OCI-LY7 (cell line): ENCODE data around the gene GALNT9.

Experiments used
- EZH2phosphoT487 ChIP-seq: fragments of 200-600 bp; sonication (generic); IDR thresholded peaks from 2 replicates; pipeline ENCODE4 v1.6.1; 2018; ENCODE audit warnings: low read depth, borderline replicate concordance, mild to moderate bottlenecking, mixed run types, antibody characterized with exemption, low read length, moderate library complexity, mixed read lengths
- TF ChIP-seq, protein P1 (sequence below): fragments of 200-600 bp; sonication (generic); conservative IDR thresholded peaks from 2 replicates; pipeline ENCODE4 v1.5.1; 2014; ENCODE audit warnings: mild to moderate bottlenecking, antibody characterized with exemption, low read length, moderate library complexity, mixed read lengths

DNA sequence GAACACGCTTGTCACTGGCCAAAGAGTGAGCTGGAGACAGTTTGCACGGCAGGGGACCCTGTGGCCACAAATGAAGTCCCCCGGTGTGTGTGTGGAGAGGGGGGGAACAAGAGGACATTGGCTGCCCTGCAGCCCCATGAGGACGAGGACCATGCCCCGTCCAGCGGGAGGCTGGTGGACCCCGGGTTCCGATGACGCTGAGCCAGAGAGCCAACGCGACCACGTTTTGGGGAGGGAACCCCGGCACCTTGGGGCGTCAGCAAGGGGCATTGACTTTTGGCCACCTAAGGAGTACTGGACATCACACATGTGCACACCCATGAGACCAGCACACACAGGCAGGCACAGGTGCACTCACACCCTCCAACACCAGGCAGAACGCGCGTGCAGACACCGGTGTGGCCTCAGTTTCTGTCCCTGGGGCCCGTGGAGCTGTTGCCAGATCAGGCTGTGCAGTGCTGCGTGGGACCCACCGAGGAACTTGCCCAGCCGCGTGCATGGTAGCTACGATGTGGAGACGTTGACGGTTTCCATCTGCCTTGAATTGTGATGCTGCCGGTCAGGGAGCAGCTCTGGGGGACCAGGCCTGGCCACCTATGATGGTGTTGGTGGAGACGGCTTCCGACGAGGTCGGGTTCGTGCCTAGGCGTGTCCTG, 158.6 kb downstream of the GALNT9 start:
- TF ChIP-seq, protein P1, sequence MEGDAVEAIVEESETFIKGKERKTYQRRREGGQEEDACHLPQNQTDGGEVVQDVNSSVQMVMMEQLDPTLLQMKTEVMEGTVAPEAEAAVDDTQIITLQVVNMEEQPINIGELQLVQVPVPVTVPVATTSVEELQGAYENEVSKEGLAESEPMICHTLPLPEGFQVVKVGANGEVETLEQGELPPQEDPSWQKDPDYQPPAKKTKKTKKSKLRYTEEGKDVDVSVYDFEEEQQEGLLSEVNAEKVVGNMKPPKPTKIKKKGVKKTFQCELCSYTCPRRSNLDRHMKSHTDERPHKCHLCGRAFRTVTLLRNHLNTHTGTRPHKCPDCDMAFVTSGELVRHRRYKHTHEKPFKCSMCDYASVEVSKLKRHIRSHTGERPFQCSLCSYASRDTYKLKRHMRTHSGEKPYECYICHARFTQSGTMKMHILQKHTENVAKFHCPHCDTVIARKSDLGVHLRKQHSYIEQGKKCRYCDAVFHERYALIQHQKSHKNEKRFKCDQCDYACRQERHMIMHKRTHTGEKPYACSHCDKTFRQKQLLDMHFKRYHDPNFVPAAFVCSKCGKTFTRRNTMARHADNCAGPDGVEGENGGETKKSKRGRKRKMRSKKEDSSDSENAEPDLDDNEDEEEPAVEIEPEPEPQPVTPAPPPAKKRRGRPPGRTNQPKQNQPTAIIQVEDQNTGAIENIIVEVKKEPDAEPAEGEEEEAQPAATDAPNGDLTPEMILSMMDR: no peak
- TF ChIP-seq EZH2phosphoT487: no peak
